ENCODE data around the gene MED8. TPM values are rescaled to one million over a fixed set of nuclear protein-coding genes. Genes with fewer than 3 reads are reported as not detected.

The MED8 gene
- total RNA-seq, 1 donor from 2014 or later, result 31.5 TPM

DNA sequence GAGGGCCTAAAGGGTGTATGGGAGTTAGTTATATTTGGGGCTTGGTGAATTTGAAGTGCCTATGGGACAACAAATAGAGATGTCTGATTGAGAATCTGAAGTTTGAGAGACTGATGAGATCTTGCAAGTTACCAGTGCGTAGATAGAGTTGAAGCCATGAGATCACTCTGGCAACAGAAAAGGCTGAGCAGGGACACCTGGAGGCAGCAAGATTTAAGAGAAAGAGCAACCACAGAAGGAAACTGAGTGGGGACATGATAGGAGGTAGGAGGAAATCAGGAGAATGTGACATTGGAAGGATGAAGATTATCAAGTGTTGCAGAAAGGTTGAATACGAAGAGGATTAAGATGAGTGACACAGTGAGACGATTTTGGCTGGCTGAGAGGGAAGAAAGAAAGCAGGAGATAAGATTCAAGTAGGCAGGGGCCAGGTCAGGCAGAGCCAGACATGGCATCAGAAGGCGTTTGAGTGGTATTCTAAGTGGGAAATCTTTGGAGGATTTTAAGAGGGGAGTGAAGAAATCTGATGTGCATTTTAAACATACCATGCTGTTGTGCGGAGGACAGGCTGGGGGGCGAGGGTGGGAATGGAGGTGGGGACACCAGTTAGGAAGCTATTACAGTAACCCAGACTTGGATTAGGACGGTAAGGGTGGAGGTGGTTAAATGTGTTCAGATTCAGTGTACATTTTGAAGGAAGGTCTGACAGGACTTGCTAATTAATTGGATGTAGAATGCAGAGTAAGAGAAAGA lies 55.0 kb downstream of the MED8 start:
- no peak for DNase-seq

Other genes starting within 250 kb of the MED8 start
- 33.5 TPM for gene EBNA1BP2, start 217.5 kb downstream of the MED8 start, total RNA-seq
- gene CFAP57, start 217.5 kb downstream of the MED8 start, total RNA-seq, result 0.39 TPM
- 1.3 TPM for gene TMEM125, start 119.8 kb downstream of the MED8 start, total RNA-seq
- gene C1orf210, start 104.2 kb downstream of the MED8 start, total RNA-seq, result 0.99 TPM
- gene TIE1, start 88.8 kb downstream of the MED8 start, total RNA-seq, result 19.5 TPM
- 0.10 TPM for gene MPL, start 52.0 kb downstream of the MED8 start, total RNA-seq
- 11.2 TPM for gene CDC20, start 30.8 kb downstream of the MED8 start, total RNA-seq
- gene ELOVL1, start 21.8 kb downstream of the MED8 start, total RNA-seq, result 33.2 TPM
- gene SZT2, start 99 bp upstream of the MED8 start, total RNA-seq, result 25.9 TPM
- gene HYI, start 64.1 kb upstream of the MED8 start, total RNA-seq, result 27.5 TPM
- 79.3 TPM for gene PTPRF, start 141.1 kb upstream of the MED8 start, total RNA-seq